SK-N-SH (cell line): ENCODE results near the gene ATP8A1. TPM values are rescaled to one million over a fixed set of nuclear protein-coding genes. Genes with fewer than 3 reads are reported as not detected.

Experiments
- CTCF ChIA-PET: fragments of 300-600, 350-600 bp; formaldehyde crosslinking; extraction: SDS; loops from one replicate; lab custom pipeline; 2021; lab: Yijun Ruan, JAX
- POLR2A ChIA-PET: fragments of 350-600 bp; sonication (Branson Sonifier 250); formaldehyde crosslinking; extraction: SDS; loops from one replicate; lab custom pipeline; 2020; ENCODE audit warnings: antibody characterized with exemption, inconsistent platforms; lab: Yijun Ruan, JAX
- DNase-seq: peaks from one replicate; pipeline ENCODE4 v3.0.0; 2012
- H2AFZ ChIP-seq: fragments of 200-600 bp; sonication (generic); 2 replicates; pipeline ENCODE4 v1.8.1; 2016; ENCODE audit warnings: antibody characterized with exemption, mild to moderate bottlenecking, low read depth
- H3F3A ChIP-seq: fragments of 200-600 bp; sonication (generic); replicated peaks from 2 replicates; pipeline ENCODE3; 2016; ENCODE audit warnings: antibody characterized with exemption, mild to moderate bottlenecking; ENCODE audit not compliant: insufficient read depth
- H3K27ac ChIP-seq, 2 experiments: fragments of 200-500 bp in 1 of 2; fragments of 200-600 bp in 1 of 2; sonication (Bioruptor generic) in 1 of 2; sonication (generic), shearing (Covaris generic) in 1 of 2; 2 replicates each; pipeline versions ENCODE4 v1.5.1 to v1.6.1; 2014 to 2016; ENCODE audit warnings: low read depth in 2 of 2, inconsistent platforms in 1 of 2, low read length in 1 of 2, mild to moderate bottlenecking in 1 of 2, mixed read lengths in 1 of 2
- H3K27me3 ChIP-seq: fragments of 200-600 bp; sonication (generic), shearing (Covaris generic); 2 replicates; pipeline ENCODE4 v1.6.1; 2016; ENCODE audit warnings: mixed run types; ENCODE audit not compliant: insufficient read depth
- H3K36me3 ChIP-seq, 2 experiments: fragments of 200-500 bp in 1 of 2; fragments of 200-600 bp in 1 of 2; sonication (Bioruptor generic) in 1 of 2; sonication (generic) in 1 of 2; replicated peaks in 1 of 2; 2 replicates each; pipeline versions ENCODE3 to v1.5.1; 2014 to 2016; ENCODE audit warnings: low read length in 1 of 2, mild to moderate bottlenecking in 1 of 2; ENCODE audit not compliant: insufficient read depth in 2 of 2, control insufficient read depth in 1 of 2
- H3K4me1 ChIP-seq, 2 experiments: fragments of 200-500 bp in 1 of 2; fragments of 200-600 bp in 1 of 2; sonication (Bioruptor generic) in 1 of 2; sonication (generic), shearing (Covaris generic) in 1 of 2; 2 replicates each; pipeline versions ENCODE4 v1.5.1 to v1.6.1; 2014 to 2016; ENCODE audit warnings: low read depth in 1 of 2, low read length in 1 of 2, mixed run types in 1 of 2; ENCODE audit not compliant: insufficient read depth in 2 of 2, control insufficient read depth in 1 of 2
- H3K4me2 ChIP-seq: fragments of 200-600 bp; sonication (generic), shearing (Covaris generic); 2 replicates; pipeline ENCODE4 v1.6.1; 2017; ENCODE audit warnings: mixed run types
- H3K4me3 ChIP-seq, 2 experiments: fragments of 200-500 bp in 1 of 2; fragments of 200-600 bp in 1 of 2; sonication (Bioruptor generic) in 1 of 2; sonication (generic), shearing (Covaris generic) in 1 of 2; 2 replicates each; pipeline versions ENCODE4 v1.5.1 to v1.8.1; 2014 to 2016; ENCODE audit warnings: low read depth in 2 of 2, inconsistent platforms in 1 of 2, low read length in 1 of 2, mild to moderate bottlenecking in 1 of 2, mixed read lengths in 1 of 2, moderate library complexity in 1 of 2
- H3K79me2 ChIP-seq: fragments of 200-600 bp; sonication (generic); 2 replicates; pipeline ENCODE4 v1.8.1; 2017; ENCODE audit warnings: mild to moderate bottlenecking; ENCODE audit not compliant: insufficient read depth
- H3K9ac ChIP-seq: fragments of 200-600 bp; sonication (generic); 2 replicates; pipeline ENCODE4 v1.6.1; 2017; ENCODE audit warnings: mixed run types
- H3K9me2 ChIP-seq: fragments of 200-600 bp; sonication (generic); 2 replicates; pipeline ENCODE4 v1.6.1; 2017; ENCODE audit warnings: mixed run types
- H3K9me3 ChIP-seq: fragments of 200-600 bp; sonication (generic); 2 replicates; pipeline ENCODE4 v1.6.1; 2017; ENCODE audit warnings: mixed run types, mild to moderate bottlenecking, moderate library complexity
- H4K20me1 ChIP-seq: fragments of 200-600 bp; sonication (generic); 2 replicates; pipeline ENCODE4 v1.6.1; 2017; ENCODE audit warnings: mild to moderate bottlenecking, mixed run types; ENCODE audit not compliant: insufficient read depth
- CHD2 ChIP-seq: fragments of 150-350 bp; IDR thresholded peaks from 2 replicates; pipeline ENCODE4 v1.6.1; 2018; ENCODE audit warnings: low read length; ENCODE audit not compliant: partially characterized antibody
- CTCF ChIP-seq: fragments of 200-600 bp; sonication (generic); IDR thresholded peaks from 2 replicates; pipeline ENCODE4 v1.6.1; 2017; ENCODE audit warnings: antibody characterized with exemption, mild to moderate bottlenecking, moderate library complexity
- FOSL2 ChIP-seq: IDR thresholded peaks from 2 replicates; pipeline ENCODE4 v1.4.0; 2012; ENCODE audit warnings: low read depth, mild to moderate bottlenecking, moderate library complexity, borderline replicate concordance
- FOXJ3 ChIP-seq: sonication (generic); formaldehyde crosslinking; IDR thresholded peaks from 2 replicates; pipeline ENCODE4 v1.5.1; 2020; ENCODE audit warnings: mild to moderate bottlenecking, missing genetic modification reagents
- FOXM1 ChIP-seq: IDR thresholded peaks from 2 replicates; pipeline ENCODE4 v1.4.0; 2012; ENCODE audit warnings: low read depth, mild to moderate bottlenecking
- MEF2A ChIP-seq: IDR thresholded peaks from 2 replicates; pipeline ENCODE4 v1.4.0; 2012; ENCODE audit warnings: low read depth, borderline replicate concordance
- POLR2AphosphoS5 ChIP-seq: IDR thresholded peaks from 2 replicates; pipeline ENCODE4 v1.6.1; 2012; ENCODE audit warnings: low read depth, low read length
- RAD21 ChIP-seq: IDR thresholded peaks from 2 replicates; pipeline ENCODE4 v1.6.1; 2012; ENCODE audit warnings: mild to moderate bottlenecking, low read length
- RCOR1 ChIP-seq: fragments of 150-350 bp; IDR thresholded peaks from 2 replicates; pipeline ENCODE4 v1.6.1; 2017; ENCODE audit warnings: antibody characterized with exemption, low read length
- RXRA ChIP-seq: IDR thresholded peaks from 2 replicates; pipeline ENCODE4 v1.4.0; 2012; ENCODE audit warnings: low read depth, mild to moderate bottlenecking, borderline replicate concordance
- SIN3A ChIP-seq: IDR thresholded peaks from 2 replicates; pipeline ENCODE4 v1.6.1; 2012; ENCODE audit warnings: low read depth, mild to moderate bottlenecking, low read length, moderate library complexity, borderline replicate concordance
- SMC3 ChIP-seq: IDR thresholded peaks from 2 replicates; pipeline ENCODE4 v1.6.1; 2012; ENCODE audit warnings: low read depth, low read length, improper control_type of control experiment
- TAF1 ChIP-seq: IDR thresholded peaks from 2 replicates; pipeline ENCODE4 v1.6.1; 2012; ENCODE audit warnings: low read depth, mild to moderate bottlenecking, low read length, moderate library complexity, borderline replicate concordance
- TCF12 ChIP-seq: IDR thresholded peaks from 2 replicates; pipeline ENCODE4 v1.4.0; 2012
- TEAD4 ChIP-seq: IDR thresholded peaks from 2 replicates; pipeline ENCODE4 v1.4.0; 2012; ENCODE audit warnings: mild to moderate bottlenecking, borderline replicate concordance; ENCODE audit not compliant: insufficient read depth
- USF1 ChIP-seq: IDR thresholded peaks from 2 replicates; pipeline ENCODE4 v1.4.0; 2012; ENCODE audit warnings: low read depth, borderline replicate concordance
- USF2 ChIP-seq: fragments of 150-350 bp; IDR thresholded peaks from 2 replicates; pipeline ENCODE4 v1.6.1; 2017; ENCODE audit warnings: antibody characterized with exemption, low read length, low read depth, borderline replicate concordance
- ZBTB33 ChIP-seq: IDR thresholded peaks from 2 replicates; pipeline ENCODE4 v1.4.0; 2012; ENCODE audit warnings: low read depth, borderline replicate concordance
- WGBS: methylation state at CpG from one replicate; pipeline ENCODE4 v1.1.6; 2017; ENCODE audit warnings: low lambda C conversion rate; 5-methylcytosine and 5-hydroxymethylcytosine counted together
- polyA plus RNA-seq, 3 experiments: library from polyadenylated mRNA; depleted of rRNA; stranded (reverse); fragments of >200 nt; gene quantifications; 2 replicates each; pipeline ENCODE4 v1.2.3, GENCODE V29; 2012

The ATP8A1 gene
- polyA plus RNA-seq, 1 of the 3 experiments (the other 2 are of a cell fraction) = 0.38 TPM

- 81% methylated on average over 14 of the region's 27 CpGs for WGBS
- Histone ChIP-seq H3K27me3 (no peaks in the 10 kb centered on the region; the same call in 1 of the 2 replicates), H3K9ac (no peak overlapping the region), H4K20me1 (no peaks in the 10 kb centered on the region), H3K9me2 (no peaks in the 10 kb centered on the region), H2AFZ (no peak overlapping the region), H3K4me3 (no peak overlapping the region), H3F3A (no peaks in the 10 kb centered on the region), H3K36me3 (no peaks in the 10 kb centered on the region), H3K27ac (no peak overlapping the region), H3K4me2 (no peak overlapping the region), H3K79me2 (no peaks in the 10 kb centered on the region), H3K4me1 (no peaks in the 10 kb centered on the region; a peak in 1 of 4 replicates), H3K9me3 (no peaks in the 10 kb centered on the region)
- ChIA-PET POLR2A (no interaction called here), CTCF (interaction anchor here (0.6 to 7.8 kb wide), 7 partner anchors 10 to 251 kb away, joined by 3 to 129 read pairs (median 8); no protein-coding TSS in a partner anchor)
- no peak for DNase-seq
- no peak for TF ChIP-seq USF2
- TF ChIP-seq TCF12 = no peak
- TF ChIP-seq RXRA = no peak
- no peak for TF ChIP-seq POLR2AphosphoS5
- TF ChIP-seq FOSL2 = no peak
- TF ChIP-seq TEAD4 = no peak
- TF ChIP-seq USF1 = no peak
- no peak for TF ChIP-seq TAF1
- no peak for TF ChIP-seq RCOR1
- no peak for TF ChIP-seq MEF2A
- TF ChIP-seq FOXJ3 (CRISPR knock-in tag) = no peak
- no peak for TF ChIP-seq RAD21
- no peak for TF ChIP-seq SMC3
- TF ChIP-seq SIN3A = no peak
- no peak for TF ChIP-seq CTCF
- no peak for TF ChIP-seq FOXM1
- TF ChIP-seq CHD2 = no peak
- TF ChIP-seq ZBTB33 = no peak
Measured at GRCh38 chr4:42369489-42369888, 287.4 kb downstream of the ATP8A1 start.
